Stomach (tissue), 4 donors: Measurements from ENCODE around the gene SLC2A4.

ENCODE experiments used
- EP300 ChIP-seq: sonication (generic); formaldehyde crosslinking; IDR thresholded peaks from one replicate; pipeline ENCODE4 v1.6.1; 2017; ENCODE audit warnings: antibody characterized with exemption
- POLR2A ChIP-seq, 4 donors: fragments of 450-650 bp; IDR thresholded peaks; one replicate each; pipeline ENCODE4 v1.6.1; 2016; ENCODE audit warnings: antibody characterized with exemption in 4 of 4, control low read depth in 2 of 4, mild to moderate bottlenecking in 1 of 4, moderate library complexity in 1 of 4
- POLR2AphosphoS5 ChIP-seq, 3 donors: sonication (generic); formaldehyde crosslinking; IDR thresholded peaks; one replicate each; pipeline ENCODE4 v1.6.1; 2016; ENCODE audit warnings: antibody characterized with exemption in 3 of 3
- TF ChIP-seq, protein P1 (sequence below), 7 experiments: fragments of 450-650 bp in 4 of 7; fragments of 200-600 bp in 3 of 7; sonication (generic) in 3 of 7; IDR thresholded peaks; one replicate each; pipeline ENCODE4 v1.5.1; 2016 to 2019; ENCODE audit warnings: antibody characterized with exemption in 7 of 7, control low read depth in 2 of 7, mild to moderate bottlenecking in 1 of 7

DNA sequence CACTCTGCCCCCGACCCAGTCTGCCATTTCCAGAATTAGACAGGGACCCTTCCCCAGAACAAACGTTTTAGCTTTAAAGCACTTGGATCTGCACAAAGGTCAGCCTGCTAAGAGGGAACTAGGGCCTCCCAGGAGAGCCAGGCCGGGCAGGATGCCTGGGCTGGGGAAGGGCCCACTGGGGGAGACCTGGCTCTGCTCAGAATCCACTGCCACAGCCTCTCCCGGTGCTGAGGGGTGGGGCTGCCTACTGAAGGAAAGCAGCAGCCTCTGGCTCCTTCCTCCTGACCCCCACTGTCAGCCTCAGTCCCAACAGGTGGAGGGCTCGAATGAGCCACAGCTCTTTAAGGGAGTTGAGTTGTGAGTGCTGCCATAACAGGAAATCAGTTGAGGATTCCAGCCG, 11.2 kb downstream of the SLC2A4 start:
- TF ChIP-seq POLR2AphosphoS5 (IDR thresholded peaks at IDR 0.05): no peak
- TF ChIP-seq, protein P1, sequence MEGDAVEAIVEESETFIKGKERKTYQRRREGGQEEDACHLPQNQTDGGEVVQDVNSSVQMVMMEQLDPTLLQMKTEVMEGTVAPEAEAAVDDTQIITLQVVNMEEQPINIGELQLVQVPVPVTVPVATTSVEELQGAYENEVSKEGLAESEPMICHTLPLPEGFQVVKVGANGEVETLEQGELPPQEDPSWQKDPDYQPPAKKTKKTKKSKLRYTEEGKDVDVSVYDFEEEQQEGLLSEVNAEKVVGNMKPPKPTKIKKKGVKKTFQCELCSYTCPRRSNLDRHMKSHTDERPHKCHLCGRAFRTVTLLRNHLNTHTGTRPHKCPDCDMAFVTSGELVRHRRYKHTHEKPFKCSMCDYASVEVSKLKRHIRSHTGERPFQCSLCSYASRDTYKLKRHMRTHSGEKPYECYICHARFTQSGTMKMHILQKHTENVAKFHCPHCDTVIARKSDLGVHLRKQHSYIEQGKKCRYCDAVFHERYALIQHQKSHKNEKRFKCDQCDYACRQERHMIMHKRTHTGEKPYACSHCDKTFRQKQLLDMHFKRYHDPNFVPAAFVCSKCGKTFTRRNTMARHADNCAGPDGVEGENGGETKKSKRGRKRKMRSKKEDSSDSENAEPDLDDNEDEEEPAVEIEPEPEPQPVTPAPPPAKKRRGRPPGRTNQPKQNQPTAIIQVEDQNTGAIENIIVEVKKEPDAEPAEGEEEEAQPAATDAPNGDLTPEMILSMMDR (IDR thresholded peaks at IDR 0.05): no peak
- TF ChIP-seq POLR2A (IDR thresholded peaks at IDR 0.05): no peak
- no peak for TF ChIP-seq EP300
